Measurements from ENCODE around the gene METTL8. TPM values are rescaled to one million over a fixed set of nuclear protein-coding genes. Genes with fewer than 3 reads are reported as not detected.
A peak's percentile ranks its signal among the peaks of the same experiment; 100 is the strongest.

METTL8 gene
- total RNA-seq, 1 experiment from 2014 or later, result 34.4 TPM

DNA sequence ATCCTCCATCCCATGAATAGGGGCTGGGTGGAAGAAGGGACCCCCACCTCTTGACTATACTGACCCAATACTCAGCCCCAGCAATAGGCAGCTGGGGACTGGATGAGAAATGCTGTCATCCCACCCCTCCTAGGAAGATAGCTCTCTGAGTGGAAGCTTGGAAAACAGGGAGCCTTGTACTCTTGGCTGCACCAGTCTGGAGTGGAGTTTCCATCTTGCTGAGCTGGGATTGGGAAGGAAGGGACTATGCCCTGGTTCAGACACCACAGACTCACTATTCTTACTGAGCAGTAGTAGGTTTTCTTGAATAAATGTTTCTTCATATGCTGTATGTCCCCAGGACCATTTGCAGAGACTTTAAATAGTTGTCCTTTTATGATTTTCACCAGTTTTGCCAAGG lies 7.7 kb upstream of the METTL8 start:
- Histone ChIP-seq H3K4me3 (replicated peaks in 1 of 2; ENCODE audit: low read depth in 1 of 2, low read length in 2 of 2) (no peak overlapping the region), H4K20me1 (ENCODE audit: insufficient read depth) (no peaks in the 10 kb centered on the region), H2AFZ (ENCODE audit: low read depth, low read length, poor library complexity, severe bottlenecking) (no peak overlapping the region), H3K27me3 (ENCODE audit: insufficient read depth, low read length) (no peaks in the 10 kb centered on the region), H3K36me3 (ENCODE audit: control insufficient read depth in 1 of 2, insufficient read depth in 2 of 2, low read length in 2 of 2) (peaks cover 0 to 10% of the 10 kb centered on the region in 2 experiments; a peak in 2 of 4 replicates), H3K4me2 (ENCODE audit: low read length) (no peak overlapping the region), H3K4me1 (ENCODE audit: control insufficient read depth in 1 of 2, insufficient read depth in 2 of 2, low read length in 2 of 2) (peaks cover 0 to under 1% of the 10 kb centered on the region in 2 experiments; a peak in 2 of 4 replicates), H3K9me2 (ENCODE audit: insufficient read depth) (no peaks in the 10 kb centered on the region), H3K9ac (ENCODE audit: low read length) (no peak overlapping the region), H3K27ac (ENCODE audit: low read depth, low read length) (no peak overlapping the region), H3K9me3 (ENCODE audit: control insufficient read depth in 1 of 2, insufficient read depth in 1 of 2, low read depth in 1 of 2, low read length in 2 of 2) (no peaks in the 10 kb centered on the region), H3K79me2 (ENCODE audit: insufficient read depth, low read length) (peaks cover 12% of the 10 kb centered on the region)
- POLR2A ChIA-PET, result no interaction called here
- no TSS peak for BruUV-seq (replicated peaks)
- DNase-seq (ENCODE audit: low read depth, low spot score) (no peak), ATAC-seq (no peak)
- intact Hi-C loops (cut with micrococcal nuclease), result no loop called here
- RAD21 ChIA-PET (ENCODE audit: low non-redundant PET in 1 of 2, low total read pairs in 2 of 2, uncharacterized antibody in 2 of 2, unreplicated experiment in 2 of 2), result no interaction called here
- TF ChIP-seq RAD21 (IDR thresholded peaks at IDR 0.05; ENCODE audit: low read depth) (no peak), ELF1 (IDR thresholded peaks at IDR 0.05; ENCODE audit: borderline replicate concordance, low read depth) (no peak), SRF (IDR thresholded peaks at IDR 0.05; ENCODE audit: low read depth) (no peak), EZH2 (IDR thresholded peaks at IDR 0.05) (no peak), ZFX (IDR thresholded peaks at IDR 0.05) (no peak), EGR1 (IDR thresholded peaks at IDR 0.05; ENCODE audit: low read depth) (no peak)
- TF ChIP-seq, protein P1, sequence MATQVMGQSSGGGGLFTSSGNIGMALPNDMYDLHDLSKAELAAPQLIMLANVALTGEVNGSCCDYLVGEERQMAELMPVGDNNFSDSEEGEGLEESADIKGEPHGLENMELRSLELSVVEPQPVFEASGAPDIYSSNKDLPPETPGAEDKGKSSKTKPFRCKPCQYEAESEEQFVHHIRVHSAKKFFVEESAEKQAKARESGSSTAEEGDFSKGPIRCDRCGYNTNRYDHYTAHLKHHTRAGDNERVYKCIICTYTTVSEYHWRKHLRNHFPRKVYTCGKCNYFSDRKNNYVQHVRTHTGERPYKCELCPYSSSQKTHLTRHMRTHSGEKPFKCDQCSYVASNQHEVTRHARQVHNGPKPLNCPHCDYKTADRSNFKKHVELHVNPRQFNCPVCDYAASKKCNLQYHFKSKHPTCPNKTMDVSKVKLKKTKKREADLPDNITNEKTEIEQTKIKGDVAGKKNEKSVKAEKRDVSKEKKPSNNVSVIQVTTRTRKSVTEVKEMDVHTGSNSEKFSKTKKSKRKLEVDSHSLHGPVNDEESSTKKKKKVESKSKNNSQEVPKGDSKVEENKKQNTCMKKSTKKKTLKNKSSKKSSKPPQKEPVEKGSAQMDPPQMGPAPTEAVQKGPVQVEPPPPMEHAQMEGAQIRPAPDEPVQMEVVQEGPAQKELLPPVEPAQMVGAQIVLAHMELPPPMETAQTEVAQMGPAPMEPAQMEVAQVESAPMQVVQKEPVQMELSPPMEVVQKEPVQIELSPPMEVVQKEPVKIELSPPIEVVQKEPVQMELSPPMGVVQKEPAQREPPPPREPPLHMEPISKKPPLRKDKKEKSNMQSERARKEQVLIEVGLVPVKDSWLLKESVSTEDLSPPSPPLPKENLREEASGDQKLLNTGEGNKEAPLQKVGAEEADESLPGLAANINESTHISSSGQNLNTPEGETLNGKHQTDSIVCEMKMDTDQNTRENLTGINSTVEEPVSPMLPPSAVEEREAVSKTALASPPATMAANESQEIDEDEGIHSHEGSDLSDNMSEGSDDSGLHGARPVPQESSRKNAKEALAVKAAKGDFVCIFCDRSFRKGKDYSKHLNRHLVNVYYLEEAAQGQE (IDR thresholded peaks at IDR 0.05; ENCODE audit: low read depth), result no peak
- CTCF ChIA-PET, result no interaction called here

DNA sequence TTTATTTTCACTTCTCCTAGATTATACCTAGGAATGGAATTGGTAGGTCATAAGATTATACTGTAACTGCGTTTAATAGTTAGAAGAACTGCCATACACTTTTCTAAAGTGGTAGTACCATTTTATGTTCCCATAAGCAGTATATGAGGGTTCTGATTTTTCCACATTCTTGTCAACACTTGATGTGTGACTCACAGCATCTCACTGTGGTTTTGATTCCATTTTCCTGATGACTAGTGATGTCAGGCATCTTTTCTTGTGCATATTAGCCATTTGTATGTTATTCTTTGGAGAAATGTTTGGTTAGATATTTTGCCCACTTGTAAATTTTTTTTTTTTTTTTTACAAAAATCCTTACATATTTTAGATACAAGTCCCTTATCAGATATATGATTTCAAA lies 2.5 kb upstream of the METTL8 start:
- ATAC-seq, result no peak
- TF ChIP-seq EZH2 (IDR thresholded peaks at IDR 0.05) (no peak), EGR1 (IDR thresholded peaks at IDR 0.05; ENCODE audit: low read depth) (no peak), SP1 (IDR thresholded peaks at IDR 0.05; ENCODE audit: low read depth) (0 out of 2 replicates have a peak, but pooled peaks have one; percentile 24), JUND (IDR thresholded peaks at IDR 0.05) (peak; percentile 37; the same call in 1 of the 2 replicates), FOSL1 (IDR thresholded peaks at IDR 0.05; ENCODE audit: low read depth) (peak; percentile 24; the same call in 1 of the 2 replicates), CEBPB (IDR thresholded peaks at IDR 0.05; ENCODE audit: low read depth) (no peak), RAD21 (IDR thresholded peaks at IDR 0.05; ENCODE audit: low read depth) (no peak), POLR2AphosphoS5 (IDR thresholded peaks at IDR 0.05; ENCODE audit: low read depth, low read length) (no peak)
- TF ChIP-seq, protein P1 (IDR thresholded peaks at IDR 0.05; ENCODE audit: low read depth), result no peak

More for the DNA sequence above, 2.5 kb upstream of the METTL8 start:
- peak overlapping the region; percentile 85 for H3K4me2 ChIP-seq (ENCODE audit: low read length)
- H4K20me1 ChIP-seq (ENCODE audit: insufficient read depth), result no peaks in the 10 kb centered on the region
- H3K4me1 ChIP-seq (ENCODE audit: control insufficient read depth in 1 of 2, insufficient read depth in 2 of 2, low read length in 2 of 2), result peaks cover 6 to 37% of the 10 kb centered on the region in 2 experiments; a peak in 3 of 4 replicates
- peaks cover 52% of the 10 kb centered on the region for H3K79me2 ChIP-seq (ENCODE audit: insufficient read depth, low read length)
- RAD21 ChIA-PET (ENCODE audit: low non-redundant PET in 1 of 2, low total read pairs in 2 of 2, uncharacterized antibody in 2 of 2, unreplicated experiment in 2 of 2), result no interaction called here
- intact Hi-C loops (cut with micrococcal nuclease), result no loop called here
- no peaks in the 10 kb centered on the region for H3K9me3 ChIP-seq (ENCODE audit: control insufficient read depth in 1 of 2, insufficient read depth in 1 of 2, low read depth in 1 of 2, low read length in 2 of 2)
- H3K27me3 ChIP-seq (ENCODE audit: insufficient read depth, low read length), result no peaks in the 10 kb centered on the region
- CTCF ChIA-PET, result no interaction called here
- no peak overlapping the region for H3K27ac ChIP-seq (ENCODE audit: low read depth, low read length)
- DNase-seq (ENCODE audit: low read depth, low spot score), result no peak
- POLR2A ChIA-PET, result no interaction called here
- no TSS peak for BruUV-seq (replicated peaks)
- H3K9ac ChIP-seq (ENCODE audit: low read length), result no peak overlapping the region
- no peak overlapping the region for H2AFZ ChIP-seq (ENCODE audit: low read depth, low read length, poor library complexity, severe bottlenecking)
- no peaks in the 10 kb centered on the region for H3K9me2 ChIP-seq (ENCODE audit: insufficient read depth)
- H3K4me3 ChIP-seq (replicated peaks in 1 of 2; ENCODE audit: low read depth in 1 of 2, low read length in 2 of 2), result no peak overlapping the region
- peaks cover 0 to 8% of the 10 kb centered on the region in 2 experiments; a peak in 1 of 4 replicates for H3K36me3 ChIP-seq (ENCODE audit: control insufficient read depth in 1 of 2, insufficient read depth in 2 of 2, low read length in 2 of 2)

All from HCT116 (cell line).